DMS53 (cell line): ENCODE measurements around the gene TIGAR.
A peak's percentile ranks its signal among the peaks of the same experiment; 100 is the strongest.

Source experiments
- DNase-seq: peaks from one replicate; lab custom pipeline; 2025; lab: John Stamatoyannopoulos, UW

Gene TIGAR, protein sequence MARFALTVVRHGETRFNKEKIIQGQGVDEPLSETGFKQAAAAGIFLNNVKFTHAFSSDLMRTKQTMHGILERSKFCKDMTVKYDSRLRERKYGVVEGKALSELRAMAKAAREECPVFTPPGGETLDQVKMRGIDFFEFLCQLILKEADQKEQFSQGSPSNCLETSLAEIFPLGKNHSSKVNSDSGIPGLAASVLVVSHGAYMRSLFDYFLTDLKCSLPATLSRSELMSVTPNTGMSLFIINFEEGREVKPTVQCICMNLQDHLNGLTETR

DNA sequence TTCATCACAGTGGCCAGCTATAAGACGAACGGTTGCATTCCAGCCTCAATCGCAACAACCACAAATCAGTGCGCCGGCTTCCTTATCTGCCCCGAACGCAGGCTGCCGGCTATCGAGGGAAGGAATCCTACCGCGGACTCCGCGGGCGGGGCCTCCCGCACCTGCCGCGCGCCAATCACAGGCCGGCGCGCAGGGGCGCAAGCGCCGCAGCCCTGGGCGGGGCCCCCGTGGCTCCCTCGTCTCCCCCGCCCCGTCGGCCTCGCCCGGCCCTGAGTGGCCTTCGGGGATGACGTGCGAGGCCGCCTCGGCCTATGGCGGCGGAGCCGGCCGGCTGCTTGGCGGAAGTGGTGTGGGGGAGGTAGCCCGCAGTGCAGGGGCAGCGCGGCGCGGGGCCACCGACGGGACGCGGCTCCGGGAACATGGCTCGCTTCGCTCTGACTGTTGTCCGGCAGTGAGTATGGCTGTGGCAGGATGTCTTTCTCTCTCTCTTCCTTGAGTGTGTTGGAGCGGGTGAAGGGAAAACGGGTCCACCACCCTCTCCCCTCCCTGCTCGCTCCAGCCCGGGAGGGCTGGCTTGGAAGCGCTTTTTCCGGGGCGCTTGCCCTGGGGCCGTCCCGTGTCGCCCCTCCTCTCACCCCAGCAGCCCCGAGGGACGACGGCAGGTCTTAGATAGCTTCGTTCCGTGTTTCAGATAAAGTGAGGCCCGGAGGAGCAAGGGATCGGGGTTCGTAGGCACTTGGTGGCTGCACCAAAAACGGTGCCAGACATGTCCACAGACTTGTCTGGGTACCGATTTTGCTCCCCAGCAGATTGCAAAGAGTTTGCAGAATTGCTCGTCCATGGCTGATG lies at the start of gene TIGAR:
Gene TIGAR (plus strand): TSS at position 361 of the 849 bp plus-strand sequence. CDS start 59 bp downstream, at position 420.
- peak; percentile 100 for DNase-seq

DNA sequence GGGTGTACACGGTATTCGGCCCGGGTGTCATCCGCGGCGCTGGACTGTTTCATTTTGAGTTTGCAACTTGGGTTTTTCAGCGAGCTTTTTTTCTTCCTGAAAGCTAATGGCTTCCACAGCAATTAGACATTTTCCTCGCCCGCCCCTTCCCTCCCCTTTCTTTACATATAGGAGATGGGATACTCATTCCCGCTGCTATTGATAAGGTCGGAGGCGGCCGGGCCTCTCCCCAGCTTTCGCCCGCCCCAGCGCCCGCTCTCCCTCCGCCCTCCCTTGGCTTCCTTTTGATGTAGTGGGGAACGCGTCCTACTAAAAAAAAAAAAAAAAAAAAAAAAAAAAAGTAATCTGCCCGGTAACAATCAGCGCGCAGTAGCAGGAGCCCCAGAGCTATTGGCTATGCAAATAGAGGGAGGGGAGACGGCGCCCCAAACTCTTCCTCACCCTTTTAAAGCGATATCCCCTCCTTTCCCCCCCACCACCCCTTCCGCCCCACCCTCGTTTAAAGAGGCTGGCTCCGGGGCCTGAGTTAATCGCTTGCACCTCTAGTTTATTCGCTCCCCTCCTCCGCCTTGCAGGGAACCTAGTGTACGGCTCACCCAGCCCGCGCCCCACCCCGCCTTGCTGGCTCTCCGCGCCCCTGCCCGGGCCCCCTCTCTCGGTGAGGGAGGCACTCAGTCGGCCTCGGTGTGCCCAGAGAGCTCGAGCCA lies 49.1 kb upstream of the TIGAR start:
- peak; percentile 100 for DNase-seq

DNA sequence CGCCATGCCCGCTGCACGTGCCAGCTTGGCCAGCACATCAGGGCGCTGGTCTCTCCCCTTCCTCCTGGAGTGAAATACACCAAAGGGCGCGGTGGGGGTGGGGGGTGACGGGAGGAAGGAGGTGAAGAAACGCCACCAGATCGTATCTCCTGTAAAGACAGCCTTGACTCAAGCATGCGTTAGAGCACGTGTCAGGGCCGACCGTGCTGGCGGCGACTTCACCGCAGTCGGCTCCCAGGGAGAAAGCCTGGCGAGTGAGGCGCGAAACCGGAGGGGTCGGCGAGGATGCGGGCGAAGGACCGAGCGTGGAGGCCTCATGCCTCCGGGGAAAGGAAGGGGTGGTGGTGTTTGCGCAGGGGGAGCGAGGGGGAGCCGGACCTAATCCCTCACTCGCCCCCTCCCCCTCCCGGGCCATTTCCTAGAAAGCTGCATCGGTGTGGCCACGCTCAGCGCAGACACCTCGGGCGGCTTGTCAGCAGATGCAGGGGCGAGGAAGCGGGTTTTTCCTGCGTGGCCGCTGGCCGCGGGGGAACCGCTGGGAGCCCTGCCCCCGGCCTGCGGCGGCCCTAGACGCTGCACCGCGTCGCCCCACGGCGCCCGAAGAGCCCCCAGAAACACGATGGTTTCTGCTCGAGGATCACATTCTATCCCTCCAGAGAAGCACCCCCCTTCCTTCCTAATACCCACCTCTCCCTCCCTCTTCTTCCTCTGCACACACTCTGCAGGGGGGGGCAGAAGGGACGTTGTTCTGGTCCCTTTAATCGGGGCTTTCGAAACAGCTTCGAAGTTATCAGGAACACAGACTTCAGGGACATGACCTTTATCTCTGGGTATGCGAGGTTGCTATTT lies 48.4 kb upstream of the TIGAR start:
- peak; percentile 100 for DNase-seq

DNA sequence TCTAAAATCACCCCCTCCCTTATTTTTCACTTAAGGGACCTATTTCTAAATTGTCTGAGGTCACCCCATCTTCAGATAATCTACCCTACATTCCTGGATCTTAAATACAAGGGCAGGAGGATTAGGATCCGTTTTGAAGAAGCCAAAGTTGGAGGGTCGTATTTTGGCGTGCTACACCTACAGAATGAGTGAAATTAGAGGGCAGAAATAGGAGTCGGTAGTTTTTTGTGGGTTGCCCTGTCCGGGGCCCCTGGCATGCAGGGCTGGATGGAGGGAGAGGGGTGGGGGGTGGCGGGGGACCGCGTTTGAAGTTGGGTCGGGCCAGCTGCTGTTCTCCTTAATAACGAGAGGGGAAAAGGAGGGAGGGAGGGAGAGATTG lies 47.8 kb upstream of the TIGAR start:
- DNase-seq = no peak

DNA sequence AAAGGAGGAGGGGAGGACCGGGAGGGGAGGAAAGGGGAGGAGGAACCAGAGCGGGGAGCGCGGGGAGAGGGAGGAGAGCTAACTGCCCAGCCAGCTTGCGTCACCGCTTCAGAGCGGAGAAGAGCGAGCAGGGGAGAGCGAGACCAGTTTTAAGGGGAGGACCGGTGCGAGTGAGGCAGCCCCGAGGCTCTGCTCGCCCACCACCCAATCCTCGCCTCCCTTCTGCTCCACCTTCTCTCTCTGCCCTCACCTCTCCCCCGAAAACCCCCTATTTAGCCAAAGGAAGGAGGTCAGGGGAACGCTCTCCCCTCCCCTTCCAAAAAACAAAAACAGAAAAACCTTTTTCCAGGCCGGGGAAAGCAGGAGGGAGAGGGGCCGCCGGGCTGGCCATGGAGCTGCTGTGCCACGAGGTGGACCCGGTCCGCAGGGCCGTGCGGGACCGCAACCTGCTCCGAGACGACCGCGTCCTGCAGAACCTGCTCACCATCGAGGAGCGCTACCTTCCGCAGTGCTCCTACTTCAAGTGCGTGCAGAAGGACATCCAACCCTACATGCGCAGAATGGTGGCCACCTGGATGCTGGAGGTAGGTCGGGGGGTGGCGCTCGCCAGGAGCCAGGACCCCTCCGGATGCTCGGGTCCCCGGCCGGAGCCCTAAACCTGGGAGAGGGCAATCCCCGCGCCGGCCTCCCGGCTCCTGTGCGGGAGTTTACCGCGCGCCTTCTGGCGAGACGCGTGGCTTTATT lies 47.2 kb upstream of the TIGAR start, which contains the start of gene CCND2:
Gene CCND2 (plus strand): TSS at position 111 of the 744 bp plus-strand sequence. CDS start 279 bp downstream, at position 390.
- peak; percentile 100 for DNase-seq

DNA sequence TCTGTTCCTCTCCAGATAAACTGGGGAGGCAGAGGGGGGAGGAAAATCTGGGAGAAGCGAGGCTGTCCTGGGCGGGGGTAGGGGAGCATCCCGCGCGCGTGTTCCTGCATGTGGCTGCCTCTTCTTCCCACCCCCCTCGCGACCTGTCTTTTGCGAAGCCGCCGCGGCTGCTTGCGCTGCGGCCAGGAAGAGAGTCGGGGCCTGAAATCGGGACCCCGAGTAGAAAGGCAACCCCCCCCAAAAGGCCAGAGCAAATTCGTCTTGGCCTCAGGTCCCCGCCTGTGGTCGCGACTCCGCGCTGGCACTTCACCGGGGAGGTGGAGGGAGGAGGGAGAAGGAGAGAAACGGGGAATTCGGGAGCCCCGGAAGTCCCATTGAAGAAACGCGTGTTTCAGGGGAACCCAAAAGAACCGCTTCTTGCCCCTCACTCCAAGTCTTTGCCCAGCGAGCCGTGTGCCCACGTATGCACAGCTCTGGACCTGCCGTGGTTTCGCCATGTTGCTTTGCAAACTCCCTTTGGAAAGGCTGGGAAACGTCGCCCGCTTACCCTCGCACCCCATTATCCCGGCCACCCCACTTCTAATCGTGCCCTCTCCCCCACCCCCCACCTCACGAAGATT lies 46.5 kb upstream of the TIGAR start:
- peak; percentile 98 for DNase-seq

DNA sequence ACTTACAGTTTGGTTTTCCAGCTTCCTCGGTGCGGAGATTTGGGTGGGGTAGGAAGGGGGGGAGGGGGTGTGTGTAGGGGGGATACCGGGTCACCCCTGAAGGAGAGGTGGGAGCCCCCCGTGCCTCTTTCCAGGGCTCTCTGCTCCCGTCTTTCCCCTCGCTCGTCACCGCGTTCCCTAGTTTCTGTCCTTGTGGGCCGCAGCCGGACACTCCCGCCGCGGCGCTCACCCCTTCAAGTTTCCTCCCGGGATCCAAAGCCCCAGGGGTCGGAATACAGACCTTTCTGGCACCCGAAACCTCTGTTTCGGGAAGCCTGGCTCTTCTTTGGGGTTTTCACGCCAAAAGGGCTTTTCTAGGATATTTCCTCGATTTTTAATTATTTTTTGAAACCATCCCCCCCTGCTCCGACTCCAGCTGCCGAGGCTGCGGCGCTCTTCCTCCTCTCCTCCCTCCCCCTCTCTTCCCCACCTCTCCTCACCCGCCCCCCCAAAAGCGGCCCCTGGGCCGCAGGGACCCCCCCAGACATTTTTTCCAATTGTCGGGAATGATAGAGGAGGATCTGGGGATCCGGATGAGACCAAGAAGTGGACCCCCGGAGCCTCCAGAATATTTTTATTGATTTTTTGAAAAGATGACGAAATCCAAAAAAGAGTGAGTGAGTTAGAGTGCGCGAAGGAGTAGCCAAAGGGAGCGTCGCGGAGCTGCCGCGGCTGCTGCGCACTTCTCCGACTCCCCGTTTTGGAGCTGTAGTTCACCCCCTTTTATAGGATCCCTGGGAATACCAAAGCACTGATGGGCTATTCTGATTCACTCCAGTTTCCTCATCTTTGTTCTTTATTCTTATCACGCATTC lies 45.8 kb upstream of the TIGAR start:
- peak; percentile 96 for DNase-seq

DNA sequence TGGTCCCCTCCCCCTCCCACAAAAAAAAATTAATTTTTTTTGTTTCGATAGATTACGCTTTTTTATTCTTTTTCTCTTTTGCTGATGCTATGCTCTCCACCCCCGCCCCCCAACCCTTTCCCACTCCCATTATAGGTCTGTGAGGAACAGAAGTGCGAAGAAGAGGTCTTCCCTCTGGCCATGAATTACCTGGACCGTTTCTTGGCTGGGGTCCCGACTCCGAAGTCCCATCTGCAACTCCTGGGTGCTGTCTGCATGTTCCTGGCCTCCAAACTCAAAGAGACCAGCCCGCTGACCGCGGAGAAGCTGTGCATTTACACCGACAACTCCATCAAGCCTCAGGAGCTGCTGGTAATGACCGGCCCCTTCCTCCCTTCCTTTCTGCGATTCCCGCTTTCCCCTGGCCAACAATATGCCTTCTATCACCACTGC lies 45.1 kb upstream of the TIGAR start:
- DNase-seq = peak; percentile 85

DNA sequence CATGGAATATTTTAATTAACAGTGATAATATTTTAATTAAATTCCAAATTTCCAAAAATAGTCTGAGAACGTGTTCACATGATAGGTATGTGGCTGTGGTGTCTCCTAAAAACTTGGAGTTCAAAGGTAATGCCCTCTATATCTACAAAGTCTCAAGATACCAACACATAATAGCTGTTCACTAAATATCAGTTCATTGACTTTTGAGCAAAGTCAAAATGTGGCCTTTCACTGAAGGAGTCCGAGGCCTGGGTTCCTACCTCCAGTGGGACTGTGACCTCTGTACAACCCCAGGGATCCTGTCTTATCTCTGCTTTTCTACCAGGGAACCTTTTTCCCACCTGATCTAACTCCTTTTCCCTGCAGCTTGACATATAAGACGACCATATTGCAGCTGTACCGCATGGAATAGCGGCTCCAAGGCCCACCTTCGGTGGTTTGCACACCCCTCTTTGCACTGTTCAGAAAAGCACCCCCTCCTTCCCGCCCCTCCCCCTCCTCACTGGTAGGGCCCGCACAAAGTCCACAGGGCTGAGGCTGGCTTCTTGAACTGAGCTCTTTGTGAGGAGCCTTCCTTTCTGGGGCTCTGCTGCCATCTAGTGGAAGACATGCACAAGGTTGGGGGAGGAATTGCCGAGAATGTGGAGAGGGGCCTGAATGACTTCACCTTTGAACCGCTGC lies 44.3 kb upstream of the TIGAR start:
- peak; percentile 100 for DNase-seq

DNA sequence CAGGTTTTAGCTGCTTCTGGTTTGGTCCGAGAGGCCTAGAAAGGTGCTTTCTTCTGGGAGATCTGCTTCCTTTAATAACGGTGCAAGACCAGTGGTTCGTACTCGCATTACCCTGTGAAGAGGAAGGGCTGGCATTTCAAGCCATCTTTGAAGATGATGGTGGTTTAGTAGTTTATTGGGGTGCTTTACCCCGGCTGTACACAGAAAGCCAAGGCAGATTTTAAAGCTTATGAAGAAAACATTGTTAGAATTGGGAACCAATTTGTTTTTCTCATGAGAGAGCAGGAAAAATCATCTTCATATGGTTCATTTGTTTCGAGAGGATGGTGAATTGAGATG lies 43.8 kb upstream of the TIGAR start:
- no peak for DNase-seq

DNA sequence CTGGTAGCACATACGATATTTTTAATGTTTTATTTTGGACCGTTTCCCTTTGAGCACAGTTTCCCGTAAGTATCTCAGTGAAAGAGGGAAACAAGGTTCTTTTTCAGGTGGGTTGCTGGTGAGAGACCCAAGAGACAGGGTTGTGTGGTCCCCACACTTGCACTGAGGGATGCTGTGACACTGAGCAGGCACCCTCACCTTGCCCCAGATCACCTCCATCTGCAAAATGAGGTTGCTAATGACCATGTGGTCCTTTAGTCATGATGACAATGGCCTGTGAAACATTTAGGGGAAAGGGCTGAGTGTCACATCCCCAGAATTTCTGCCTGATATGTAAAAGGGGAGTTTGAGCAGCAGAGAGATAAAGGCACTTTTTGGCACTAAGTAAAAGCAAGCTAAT lies 43.2 kb upstream of the TIGAR start:
- no peak for DNase-seq

DNA sequence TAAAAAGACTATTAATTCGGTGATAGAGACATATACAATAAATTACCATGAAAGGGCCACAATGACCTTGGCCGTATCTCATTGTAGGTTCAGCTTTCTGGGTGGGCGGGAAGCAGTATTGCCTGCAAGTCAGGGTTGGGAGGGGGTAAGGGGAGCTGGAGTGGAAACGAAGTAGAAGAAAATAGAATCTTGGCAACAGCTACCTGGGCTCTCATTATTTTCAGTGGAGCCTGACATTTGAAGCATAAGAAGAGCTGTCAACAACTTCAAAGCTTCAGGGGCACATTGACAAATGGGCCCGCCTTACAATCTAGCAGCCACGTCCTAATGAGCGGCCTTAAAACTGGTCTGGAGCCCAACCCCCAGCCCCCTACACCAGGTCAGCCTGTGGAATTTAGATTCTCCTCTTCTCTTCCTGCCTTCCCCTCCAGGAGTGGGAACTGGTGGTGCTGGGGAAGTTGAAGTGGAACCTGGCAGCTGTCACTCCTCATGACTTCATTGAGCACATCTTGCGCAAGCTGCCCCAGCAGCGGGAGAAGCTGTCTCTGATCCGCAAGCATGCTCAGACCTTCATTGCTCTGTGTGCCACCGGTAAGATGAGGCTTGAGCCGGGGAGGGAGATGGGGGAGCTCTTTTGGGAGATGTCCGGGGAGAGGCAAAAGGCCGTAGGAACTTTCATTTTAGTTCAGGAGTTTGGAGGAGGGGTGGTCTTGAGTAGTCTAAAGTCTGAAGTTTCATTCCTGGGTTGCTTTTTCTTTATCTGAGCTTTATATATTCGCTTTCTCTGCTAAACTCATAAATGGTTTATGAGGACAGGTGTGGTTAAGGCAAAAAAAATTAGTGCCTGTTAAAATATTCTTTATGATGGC lies 42.5 kb upstream of the TIGAR start:
- peak; percentile 90 for DNase-seq

DNA sequence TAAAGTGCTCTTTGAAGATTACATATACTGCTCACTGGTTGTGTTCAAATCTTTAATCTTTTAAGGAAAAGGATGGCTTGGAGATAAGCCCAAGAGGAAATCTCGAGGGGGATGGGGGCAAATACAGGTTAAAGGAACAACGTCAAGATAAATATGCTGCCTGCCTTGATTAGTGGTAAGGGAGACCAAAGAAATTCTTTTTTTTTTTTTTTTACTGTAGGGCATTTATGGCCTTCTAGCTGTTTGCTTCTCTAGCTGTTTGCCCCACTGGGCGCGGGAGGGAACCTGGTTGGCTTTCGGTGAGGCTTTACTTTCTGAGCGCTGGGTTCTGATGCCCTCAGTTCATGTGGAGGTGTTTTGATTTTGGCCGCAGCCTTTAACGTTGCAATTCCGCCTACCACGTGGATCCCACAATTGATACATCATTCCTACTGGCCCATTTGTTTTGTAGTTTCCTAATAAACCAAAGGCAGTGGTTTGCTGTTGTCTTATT lies 41.8 kb upstream of the TIGAR start:
- no peak for DNase-seq

DNA sequence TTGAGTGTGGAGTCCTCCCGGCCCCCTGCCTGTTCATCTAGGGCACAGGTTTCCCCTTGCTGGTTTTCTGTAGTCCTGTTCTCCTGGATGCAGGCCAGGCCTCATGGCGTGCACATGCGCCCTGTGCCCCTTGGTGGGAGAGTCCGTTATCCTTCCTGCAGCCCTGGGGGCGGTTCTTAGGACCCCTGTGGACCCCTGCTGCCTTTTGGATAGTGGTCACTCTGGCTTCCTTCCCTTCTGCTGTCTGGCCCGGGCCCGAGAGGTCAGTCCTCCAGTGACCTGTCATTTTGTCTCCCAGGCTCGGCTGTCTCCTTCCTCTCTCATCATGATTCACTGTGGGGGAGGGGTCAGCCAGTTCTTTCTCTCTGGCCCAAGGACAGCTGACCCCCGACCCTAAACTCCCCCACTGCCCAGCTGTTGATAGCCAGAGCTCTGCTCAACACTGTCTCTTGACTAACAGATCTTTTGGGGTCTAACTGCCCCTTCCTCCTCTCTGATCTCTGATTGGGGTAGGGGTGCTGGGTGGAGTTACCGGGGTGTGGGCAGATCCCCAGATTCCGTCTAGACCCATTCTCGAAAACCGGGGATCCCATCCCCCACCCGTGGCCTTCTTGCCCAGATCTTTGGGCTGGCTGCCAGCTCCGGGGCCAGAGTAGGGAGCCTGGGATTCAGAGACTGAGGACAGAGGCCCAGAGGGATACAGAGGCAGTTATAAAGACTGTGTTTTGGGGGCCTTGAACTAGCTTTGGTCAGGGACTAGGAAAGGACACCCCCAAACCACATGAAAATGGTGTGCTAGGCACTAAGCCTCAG lies 40.5 kb upstream of the TIGAR start:
- no peak for DNase-seq

DNA sequence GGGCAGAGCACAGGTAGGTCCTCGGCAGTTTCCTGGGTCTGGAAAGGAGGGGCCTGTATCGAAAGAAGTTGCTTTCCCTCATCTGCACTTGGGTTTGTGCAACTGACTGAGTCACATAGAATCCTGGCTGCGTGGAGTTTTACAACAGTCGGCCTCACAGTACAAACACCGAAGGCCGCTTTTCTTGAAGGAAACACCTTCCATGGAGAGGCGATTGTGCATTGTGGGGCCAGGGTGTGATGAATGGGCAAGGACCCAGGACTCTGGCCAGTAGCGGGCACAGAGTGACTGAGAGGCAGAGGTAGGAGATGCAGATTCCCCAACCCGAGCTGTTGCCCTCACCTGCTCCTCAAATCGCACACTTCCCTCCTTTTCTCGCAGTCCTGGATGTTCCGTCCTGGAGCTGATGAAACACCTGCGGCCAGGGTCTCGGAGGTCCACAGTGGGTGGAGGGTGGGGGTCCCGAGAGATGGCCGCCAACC lies 39.8 kb upstream of the TIGAR start:
- DNase-seq = no peak

DNA sequence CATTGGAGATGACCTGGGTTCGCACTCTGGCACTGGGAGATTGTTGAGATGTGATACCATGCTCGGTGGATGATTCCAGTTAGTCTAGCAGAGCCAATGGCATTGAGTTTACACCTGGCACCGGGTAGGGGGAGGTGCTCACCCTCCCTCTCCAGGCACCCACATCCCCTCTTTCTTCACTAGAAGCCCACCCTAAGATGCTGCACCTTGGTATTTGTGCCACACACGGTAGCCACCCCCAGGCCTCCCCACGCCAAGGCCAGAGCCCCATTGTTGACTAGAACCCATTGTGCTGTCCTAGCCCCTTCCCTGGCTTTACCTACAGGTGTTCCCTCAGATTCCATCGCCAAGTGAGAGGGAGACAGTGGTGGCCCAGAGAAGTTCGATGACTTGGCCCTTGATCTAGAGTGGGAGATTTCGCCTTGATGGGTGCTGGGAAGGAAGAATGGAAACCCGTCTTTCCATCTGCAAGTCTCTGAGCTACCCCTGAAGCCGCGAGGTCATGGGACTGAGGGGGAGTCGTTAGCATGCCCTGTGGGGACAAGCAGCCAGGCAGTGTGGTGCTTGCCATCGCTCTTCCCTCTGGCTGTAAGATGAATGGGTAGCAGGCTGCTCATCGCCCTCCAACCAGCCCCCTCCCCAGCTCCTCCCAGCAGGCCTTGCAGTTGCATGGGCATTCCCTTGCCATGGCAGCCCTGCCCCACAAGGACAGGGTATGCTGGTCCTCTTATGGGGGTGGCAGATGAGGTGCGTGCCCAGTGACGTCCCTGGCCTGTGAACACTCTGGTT lies 38.7 kb upstream of the TIGAR start:
- no peak for DNase-seq
